Measurements from ENCODE around the gene GJB1. TPM values are rescaled to one million over a fixed set of nuclear protein-coding genes. Genes with fewer than 3 reads are reported as not detected.

Gene GJB1
- total and polyA plus RNA-seq, 9 of the 15 experiments (the other 6 are each of a cell fraction or from before 2014, with no cell fraction given): 0.11 TPM; not detected in 8

GRCh38 chrX:71224098-71224708 is 1.2 kb downstream of the GJB1 start (continued):
- no peak for TF ChIP-seq ZMIZ1 (IDR thresholded peaks at IDR 0.05; ENCODE audit: low read depth in 2 of 2, low read length in 2 of 2)
- no peak for TF ChIP-seq IRF9 (tag; IDR thresholded peaks at IDR 0.05)
- TF ChIP-seq FOSL1 (tag; conservative IDR thresholded peaks at IDR 0.05): no peak
- TF ChIP-seq CBFA2T2 (conservative IDR thresholded peaks at IDR 0.05): no peak
- TF ChIP-seq TCF7L2 (IDR thresholded peaks at IDR 0.05; ENCODE audit: low read depth, low read length): no peak

- no TSS peak for BruUV-seq (replicated peaks)
- Histone ChIP-seq H2AFZ (ENCODE audit: low read depth, low read length) (no peak overlapping the region), H3K27me3 (ENCODE audit: control insufficient read depth in 2 of 2, insufficient read depth in 2 of 2, low read length in 2 of 2) (peaks cover 2 to 23% of the 10 kb centered on the region in 2 experiments; a peak in 4 of 5 replicates), H3K36me3 (ENCODE audit: control insufficient read depth, insufficient read depth, low read length) (no peaks in the 10 kb centered on the region), H4K20me1 (replicated peaks; ENCODE audit: control insufficient read depth, insufficient read depth, low read length) (no peaks in the 10 kb centered on the region), H3K27ac (ENCODE audit: extremely low read depth, low read depth, low read length) (no peak overlapping the region), H3K79me2 (ENCODE audit: control insufficient read depth, insufficient read depth, low read length) (no peaks in the 10 kb centered on the region), H3K4me3 (no peak overlapping the region), H3K9me3 (replicated peaks; ENCODE audit: control insufficient read depth, insufficient read depth, low read depth, low read length) (no peaks in the 10 kb centered on the region), H3K4me1 (replicated peaks in 1 of 2; ENCODE audit: control insufficient read depth in 2 of 2, insufficient read depth in 2 of 2, low read length in 2 of 2) (peaks cover 4 to 9% of the 10 kb centered on the region in 2 experiments; a peak in 2 of 5 replicates), H3K9ac (ENCODE audit: insufficient read depth in 1 of 2, low read depth in 2 of 2, low read length in 2 of 2) (no peak overlapping the region), H3K9me1 (ENCODE audit: control insufficient read depth, insufficient read depth, low read length) (no peaks in the 10 kb centered on the region), H3K4me2 (ENCODE audit: insufficient read depth, low read length) (no peak overlapping the region)
- POLR2A ChIA-PET: no interaction called here
- intact Hi-C loops (cut with micrococcal nuclease) (no loop called here), in situ Hi-C loops (cut with MboI) (no loop called here)
- CTCF ChIA-PET (ENCODE audit: low intra/inter-chr PET ratio): no interaction called here
- FAIRE-seq (no peak), DNase-seq (ENCODE audit: extremely low read depth in 1 of 4, low spot score in 3 of 4) (no peak), ATAC-seq (no peak)
- WGBS (ENCODE audit: insufficient coverage, low coverage, missing lambda C conversion rate): 6% methylated on average over 2 of the region's 2 CpGs
- no peak for TF ChIP-seq TOE1 (IDR thresholded peaks at IDR 0.05; ENCODE audit: borderline replicate concordance)
- no peak for TF ChIP-seq TOE1 (CRISPR knock-in tag; IDR thresholded peaks at IDR 0.05; ENCODE audit: borderline replicate concordance, low read depth)
- no peak for TF ChIP-seq ZNF511 (CRISPR knock-in tag; IDR thresholded peaks at IDR 0.05)
- TF ChIP-seq CCNT2 (IDR thresholded peaks at IDR 0.05; ENCODE audit: borderline replicate concordance, extremely low read depth, insufficient read length, low read depth, low read length): no peak
- TF ChIP-seq EZH2 (IDR thresholded peaks at IDR 0.05; ENCODE audit: borderline replicate concordance, low read depth, low read length): no peak
- TF ChIP-seq SIX5 (IDR thresholded peaks at IDR 0.05; ENCODE audit: borderline replicate concordance in 1 of 2, insufficient read depth in 1 of 2, low read depth in 1 of 2, low read length in 2 of 2): no peak
- TF ChIP-seq IFI16 (CRISPR knock-in tag; IDR thresholded peaks at IDR 0.05): no peak
- TF ChIP-seq TAF9B (IDR thresholded peaks at IDR 0.05; ENCODE audit: partially characterized antibody): no peak
Measured at GRCh38 chrX:71225009-71225408, 2.0 kb downstream of the GJB1 start.

Measured in K562 (cell line).